Endothelial cell of umbilical vein (primary cell): Measurements from ENCODE around the gene GALNT10. TPM values are rescaled to one million over a fixed set of nuclear protein-coding genes. Genes with fewer than 3 reads are reported as not detected.

Experiments used
- BruUV-seq: library from RNA; stranded (reverse); fragments of 400-500 nt; replicated peaks from 2 replicates; lab custom pipeline; 2021; lab: Mats Ljungman, UMichigan
- CTCF ChIA-PET: fragments of 300-600, 350-600 bp; sonication (Branson Sonifier 250); formaldehyde crosslinking; loops from one replicate; lab custom pipeline; 2021; ENCODE audit warnings: antibody characterized with exemption, inconsistent platforms; lab: Charles Lee
- POLR2A ChIA-PET: fragments of 300-600, 350-600 bp; sonication (Branson Sonifier 250); formaldehyde crosslinking; loops from one replicate; lab custom pipeline; 2021; ENCODE audit warnings: antibody characterized with exemption, inconsistent platforms; lab: Charles Lee
- DNase-seq: peaks from one replicate; pipeline ENCODE4 v3.0.0-alpha.2; 2011; ENCODE audit warnings: low read depth, low spot score
- FAIRE-seq: peaks from 2 replicates; lab custom pipeline; 2011; peaks lifted over from hg19 to GRCh38; lab: Jason Lieb, UNC
- H2AFZ ChIP-seq: 2 replicates; pipeline ENCODE4 v1.6.0; 2012; ENCODE audit warnings: low read depth, low read length, control low read depth, inconsistent platforms
- H3K27ac ChIP-seq: 2 replicates; pipeline ENCODE4 v1.5.1; 2011; ENCODE audit warnings: low read depth, mild to moderate bottlenecking, control low read depth, low read length, moderate library complexity; ENCODE audit not compliant: insufficient read depth
- H3K27me3 ChIP-seq, 2 experiments: 2 replicates each; pipeline versions ENCODE4 v1.6.0 to v1.6.1; 2011; ENCODE audit warnings: low read length in 2 of 2, mixed read lengths in 1 of 2; ENCODE audit not compliant: control insufficient read depth in 2 of 2, insufficient read depth in 2 of 2
- H3K36me3 ChIP-seq, 2 experiments: 2 replicates in 1 of 2; 3 replicates in 1 of 2; pipeline ENCODE4 v1.5.1; 2011; ENCODE audit warnings: low read length in 2 of 2, mild to moderate bottlenecking in 1 of 2, moderate library complexity in 1 of 2; ENCODE audit not compliant: control insufficient read depth in 2 of 2, insufficient read depth in 2 of 2; ENCODE audit errors: extremely low read depth in 1 of 2
- H3K4me1 ChIP-seq: 3 replicates; pipeline ENCODE4 v1.5.1; 2011; ENCODE audit warnings: mild to moderate bottlenecking, low read length; ENCODE audit not compliant: control insufficient read depth, insufficient read depth; ENCODE audit errors: extremely low read depth
- H3K4me2 ChIP-seq: 2 replicates; pipeline ENCODE4 v1.6.1; 2011; ENCODE audit warnings: low read length, control low read depth, mixed read lengths; ENCODE audit not compliant: insufficient read depth
- H3K4me3 ChIP-seq, 3 experiments: fragments of 200-600 bp in 1 of 3; sonication (generic), shearing (Covaris generic) in 1 of 3; replicated peaks in 1 of 3; 2 replicates each; pipeline ENCODE4 v1.5.1; 2011 to 2016; ENCODE audit warnings: control low read depth in 3 of 3, low read length in 3 of 3, mild to moderate bottlenecking in 2 of 3, inconsistent platforms in 1 of 3, low read depth in 1 of 3, moderate library complexity in 1 of 3; ENCODE audit not compliant: insufficient read depth in 1 of 3
- H3K79me2 ChIP-seq: 2 replicates; pipeline ENCODE4 v1.6.0; 2012; ENCODE audit warnings: low read length, inconsistent platforms; ENCODE audit not compliant: control insufficient read depth, insufficient read depth
- H3K9ac ChIP-seq: replicated peaks from 2 replicates; pipeline ENCODE3; 2011; ENCODE audit warnings: low read length, control low read depth; ENCODE audit not compliant: insufficient read depth; ENCODE audit errors: extremely low read depth
- H3K9me1 ChIP-seq: replicated peaks from 3 replicates; pipeline ENCODE4 v1.6.0; 2011; ENCODE audit warnings: mild to moderate bottlenecking, low read length; ENCODE audit not compliant: control insufficient read depth, insufficient read depth; ENCODE audit errors: extremely low read depth
- H3K9me3 ChIP-seq: replicated peaks from 2 replicates; pipeline ENCODE4 v1.5.1; 2012; ENCODE audit warnings: low read length, inconsistent platforms; ENCODE audit not compliant: control insufficient read depth, insufficient read depth
- H4K20me1 ChIP-seq: replicated peaks from 2 replicates; pipeline ENCODE3; 2011; ENCODE audit warnings: mild to moderate bottlenecking, low read length; ENCODE audit not compliant: control insufficient read depth, insufficient read depth; ENCODE audit errors: extremely low read depth
- EZH2 ChIP-seq: IDR thresholded peaks from 2 replicates; pipeline ENCODE4 v1.6.1; 2012; ENCODE audit warnings: borderline replicate concordance, low read depth, mild to moderate bottlenecking, moderate library complexity, low read length, inconsistent platforms; ENCODE audit not compliant: severe bottlenecking
- FOS ChIP-seq: IDR thresholded peaks from 2 replicates; pipeline ENCODE4 v1.6.1; 2011; ENCODE audit warnings: mild to moderate bottlenecking, low read length, moderate library complexity, borderline replicate concordance; ENCODE audit not compliant: insufficient read depth
- GATA2 ChIP-seq: IDR thresholded peaks from 2 replicates; pipeline ENCODE4 v1.7.0; 2011; ENCODE audit warnings: low read depth, mild to moderate bottlenecking, moderate library complexity, mixed read lengths, low read length; ENCODE audit not compliant: insufficient read length, insufficient read depth
- JUN ChIP-seq: IDR thresholded peaks from 2 replicates; pipeline ENCODE4 v1.6.1; 2011; ENCODE audit warnings: borderline replicate concordance, low read depth; ENCODE audit not compliant: insufficient read length, insufficient read depth
- MYC ChIP-seq: IDR thresholded peaks from one replicate; pipeline ENCODE4 v1.6.1; 2011; ENCODE audit warnings: mild to moderate bottlenecking, low read depth, low read length
- POLR2A ChIP-seq: IDR thresholded peaks from 2 replicates; pipeline ENCODE4 v1.6.1; 2012; ENCODE audit warnings: low read depth, mild to moderate bottlenecking, control low read depth, low read length
- POLR2AphosphoS5 ChIP-seq: IDR thresholded peaks from 2 replicates; pipeline ENCODE4 v1.6.1; 2012; ENCODE audit warnings: low read depth, mild to moderate bottlenecking, control low read depth, low read length, moderate library complexity; ENCODE audit not compliant: insufficient read depth
- dilution Hi-C: fragments of 300-500 bp; cut with MboI; formaldehyde crosslinking; loops from one replicate; pipeline ENCODE4 v1.15.0; 2019; ENCODE audit warnings: low sequenced_read_pairs; ENCODE audit not compliant: extremely low pct_ligation_motif_present
- intact Hi-C: fragments of 100-400 bp; cut with micrococcal nuclease; formaldehyde crosslinking; loops from one replicate; pipeline ENCODE4 v1.10.0; 2022
- polyA plus RNA-seq, 4 experiments: library from polyadenylated mRNA; depleted of rRNA in 3 of 4; stranded (reverse) in 3 of 4; unstranded in 1 of 4; fragments of >200 nt; gene quantifications; 2 replicates each; pipeline versions ENCODE4 v1.2.1 to v1.2.3, GENCODE V29; 2011 to 2012; ENCODE audit warnings: missing spikeins in 1 of 4
- total RNA-seq: library from RNA; stranded (reverse); gene quantifications from 2 replicates; pipeline ENCODE4 v1.2.3, GENCODE V29; 2021
- TF ChIP-seq, protein P1 (sequence below), 2 donors: IDR thresholded peaks; 1 replicate in 1 of 2; 2 replicates in 1 of 2; pipeline ENCODE4 v1.5.1; 2011; ENCODE audit warnings: low read length in 2 of 2, mild to moderate bottlenecking in 2 of 2, moderate library complexity in 2 of 2, control low read depth in 1 of 2, inconsistent platforms in 1 of 2, low read depth in 1 of 2; ENCODE audit not compliant: insufficient read depth in 1 of 2; ENCODE audit errors: extremely low read depth in 1 of 2
- TF ChIP-seq, protein P2 (sequence below): IDR thresholded peaks from 2 replicates; pipeline ENCODE4 v1.6.1; 2011; ENCODE audit not compliant: insufficient read depth, insufficient read length

GALNT10 gene
- total and polyA plus RNA-seq, 2 donors (not counting 3 experiments of a cell fraction or from before 2014, with no cell fraction given) = 70.2 to 77.6 TPM

DNA sequence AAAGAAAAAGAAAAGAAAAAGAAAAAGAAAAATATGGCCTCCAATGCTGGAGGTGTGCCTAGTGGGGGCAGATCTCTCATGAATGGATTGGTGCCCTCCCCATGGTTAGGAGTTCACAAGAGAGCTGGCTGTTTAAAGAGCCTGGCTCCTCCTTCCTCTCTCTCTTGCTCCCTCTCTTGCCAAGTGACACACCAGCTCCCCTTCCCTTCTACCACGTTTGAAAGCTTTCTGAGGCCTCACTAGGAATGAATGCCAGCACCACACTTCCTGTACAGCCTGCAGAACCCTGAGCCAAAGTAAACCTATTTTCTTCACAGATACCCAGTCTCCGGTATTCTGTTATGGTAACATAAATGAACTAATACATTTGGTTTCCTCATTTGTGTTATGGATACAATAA is 14.4 kb upstream of the GALNT10 start:
- H4K20me1 ChIP-seq = no peaks in the 10 kb centered on the region
- intact Hi-C loops = loop anchor here (1.0 kb wide), 1 partner anchor 104 kb away; no protein-coding TSS in a partner anchor
- no peaks in the 10 kb centered on the region for H3K79me2 ChIP-seq
- peaks cover 9 to 19% of the 10 kb centered on the region in 2 experiments for H3K27me3 ChIP-seq
- no peaks in the 10 kb centered on the region for H3K36me3 ChIP-seq
- DNase-seq (peak; percentile 97), FAIRE-seq (peak; percentile 86)
- dilution Hi-C loops = no loop called here
- peaks cover 9% of the 10 kb centered on the region for H3K4me1 ChIP-seq
- ChIA-PET CTCF (interaction anchor here (0.5 to 2.4 kb wide), 12 partner anchors 10 to 229 kb away, joined by 3 to 20 read pairs (median 5); partner anchors contain the start of gene GALNT10), POLR2A (interaction anchor here (0.9 kb wide), 2 partner anchors 14 to 306 kb away, joined by 3 to 6 read pairs; partner anchors contain the start of gene GALNT10)
- no peak overlapping the region for H3K9ac ChIP-seq
- no peaks in the 10 kb centered on the region for H3K9me3 ChIP-seq
- peak overlapping the region; percentile 44 for H3K4me2 ChIP-seq
- TF ChIP-seq GATA2 (no peak), POLR2AphosphoS5 (peak; percentile 19)
- H3K9me1 ChIP-seq = no peaks in the 10 kb centered on the region
- BruUV-seq = no TSS peak
- H2AFZ ChIP-seq = no peak overlapping the region
- H3K4me3 ChIP-seq = no peak overlapping the region
- peak overlapping the region; percentile 39 for H3K27ac ChIP-seq

DNA sequence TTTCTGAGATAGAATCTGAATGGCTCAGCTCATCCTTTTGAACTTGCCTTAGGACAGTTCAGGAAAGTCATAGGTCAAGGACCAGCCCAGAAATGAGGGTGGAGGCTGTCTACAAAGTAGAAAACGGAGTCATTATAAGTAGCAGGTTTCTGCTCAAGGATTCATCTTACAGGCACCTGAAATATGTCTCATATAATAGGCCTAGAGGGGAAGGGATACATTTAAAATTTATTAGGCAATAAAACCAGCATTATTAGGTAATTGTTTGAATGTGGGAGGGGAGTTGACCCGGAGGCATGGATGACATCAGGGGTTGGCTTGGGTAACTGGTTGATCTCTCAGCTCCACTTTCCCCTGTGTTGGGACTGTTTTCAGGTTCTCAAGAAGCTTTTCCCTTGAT is 11.9 kb upstream of the GALNT10 start:
- Histone ChIP-seq H3K9ac (no peak overlapping the region), H3K27me3 (peaks cover 15 to 24% of the 10 kb centered on the region in 2 experiments), H4K20me1 (no peaks in the 10 kb centered on the region), H2AFZ (no peak overlapping the region), H3K4me3 (no peak overlapping the region), H3K27ac (no peak overlapping the region), H3K4me1 (peaks cover 9% of the 10 kb centered on the region), H3K4me2 (no peak overlapping the region), H3K79me2 (no peaks in the 10 kb centered on the region), H3K9me1 (no peaks in the 10 kb centered on the region), H3K9me3 (no peaks in the 10 kb centered on the region), H3K36me3 (no peaks in the 10 kb centered on the region)
- TF ChIP-seq POLR2AphosphoS5 = no peak
- TF ChIP-seq POLR2A = no peak
- no peak for TF ChIP-seq JUN
- TF ChIP-seq, protein P1, sequence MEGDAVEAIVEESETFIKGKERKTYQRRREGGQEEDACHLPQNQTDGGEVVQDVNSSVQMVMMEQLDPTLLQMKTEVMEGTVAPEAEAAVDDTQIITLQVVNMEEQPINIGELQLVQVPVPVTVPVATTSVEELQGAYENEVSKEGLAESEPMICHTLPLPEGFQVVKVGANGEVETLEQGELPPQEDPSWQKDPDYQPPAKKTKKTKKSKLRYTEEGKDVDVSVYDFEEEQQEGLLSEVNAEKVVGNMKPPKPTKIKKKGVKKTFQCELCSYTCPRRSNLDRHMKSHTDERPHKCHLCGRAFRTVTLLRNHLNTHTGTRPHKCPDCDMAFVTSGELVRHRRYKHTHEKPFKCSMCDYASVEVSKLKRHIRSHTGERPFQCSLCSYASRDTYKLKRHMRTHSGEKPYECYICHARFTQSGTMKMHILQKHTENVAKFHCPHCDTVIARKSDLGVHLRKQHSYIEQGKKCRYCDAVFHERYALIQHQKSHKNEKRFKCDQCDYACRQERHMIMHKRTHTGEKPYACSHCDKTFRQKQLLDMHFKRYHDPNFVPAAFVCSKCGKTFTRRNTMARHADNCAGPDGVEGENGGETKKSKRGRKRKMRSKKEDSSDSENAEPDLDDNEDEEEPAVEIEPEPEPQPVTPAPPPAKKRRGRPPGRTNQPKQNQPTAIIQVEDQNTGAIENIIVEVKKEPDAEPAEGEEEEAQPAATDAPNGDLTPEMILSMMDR (IDR thresholded peaks at IDR 0.05; ENCODE audit: extremely low read depth in 1 of 2, insufficient read depth in 1 of 2, low read depth in 1 of 2, low read length in 2 of 2) = no peak
- TF ChIP-seq FOS = no peak
- no peak for TF ChIP-seq MYC
- TF ChIP-seq GATA2 = no peak
- TF ChIP-seq, protein P2, sequence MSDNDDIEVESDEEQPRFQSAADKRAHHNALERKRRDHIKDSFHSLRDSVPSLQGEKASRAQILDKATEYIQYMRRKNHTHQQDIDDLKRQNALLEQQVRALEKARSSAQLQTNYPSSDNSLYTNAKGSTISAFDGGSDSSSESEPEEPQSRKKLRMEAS = no peak
- TF ChIP-seq EZH2 = no peak
- DNase-seq = no peak
- POLR2A ChIA-PET = no interaction called here
- intact Hi-C loops (no loop called here), dilution Hi-C loops (no loop called here)
- no TSS peak for BruUV-seq
- CTCF ChIA-PET = interaction anchor here (3.0 to 5.2 kb wide), 6 partner anchors 12 to 227 kb away, joined by 9 to 75 read pairs (median 34); partner anchors contain the start of gene GALNT10
- no peak for FAIRE-seq
